IPS-18a (cell line): ENCODE results near the gene UVSSA.

Source experiments
- H3K27ac ChIP-seq: one replicate; pipeline ENCODE4 v1.5.1; 2013; ENCODE audit warnings: low read length
- H3K27me3 ChIP-seq: one replicate; pipeline ENCODE4 v1.6.1; 2013; ENCODE audit warnings: mild to moderate bottlenecking, low read length; ENCODE audit not compliant: control insufficient read depth, insufficient read depth
- H3K36me3 ChIP-seq: one replicate; pipeline ENCODE4 v1.6.1; 2013; ENCODE audit warnings: low read depth, low read length; ENCODE audit not compliant: control insufficient read depth
- H3K4me1 ChIP-seq: one replicate; pipeline ENCODE4 v1.6.1; 2013; ENCODE audit warnings: low read depth, low read length; ENCODE audit not compliant: control insufficient read depth
- H3K4me3 ChIP-seq: one replicate; pipeline ENCODE4 v1.5.1; 2013; ENCODE audit warnings: low read length
- H3K9ac ChIP-seq: one replicate; pipeline ENCODE4 v1.6.1; 2013; ENCODE audit warnings: mild to moderate bottlenecking, low read length, moderate library complexity
- H3K9me3 ChIP-seq: one replicate; pipeline ENCODE4 v1.6.1; 2013; ENCODE audit warnings: low read depth, low read length; ENCODE audit not compliant: control insufficient read depth

The UVSSA gene

DNA sequence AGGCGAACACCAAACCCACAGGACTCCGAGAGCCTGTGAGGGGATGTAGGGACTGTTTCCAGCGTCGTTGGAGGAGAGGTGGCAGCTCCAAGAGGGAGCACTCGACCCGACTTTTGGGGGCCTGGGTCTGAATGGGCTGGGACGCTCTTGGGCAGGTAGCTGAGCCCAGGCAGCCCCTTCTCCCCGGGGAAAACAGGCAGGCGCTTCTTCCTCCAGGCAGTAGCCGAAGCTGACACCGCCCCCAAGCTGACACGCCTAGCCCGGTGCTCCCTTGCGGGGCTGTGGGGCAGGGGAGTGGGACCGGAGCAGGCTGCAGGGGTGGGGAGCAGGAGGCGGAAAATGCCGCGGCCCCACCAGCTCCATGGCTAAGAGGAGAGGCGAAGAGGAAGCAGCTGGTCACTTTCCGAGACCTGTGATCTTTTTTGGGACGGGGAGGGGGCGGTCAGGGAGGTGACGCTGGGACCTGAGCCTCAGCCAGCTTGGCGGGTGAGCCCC is 55.1 kb downstream of the UVSSA start:
- no peaks in the 10 kb centered on the region for H3K4me1 ChIP-seq
- no peak overlapping the region for H3K9ac ChIP-seq
- peaks cover 73% of the 10 kb centered on the region for H3K27me3 ChIP-seq
- no peaks in the 10 kb centered on the region for H3K36me3 ChIP-seq
- peaks cover 14% of the 10 kb centered on the region for H3K9me3 ChIP-seq
- H3K4me3 ChIP-seq, result no peak overlapping the region
- H3K27ac ChIP-seq, result no peak overlapping the region

DNA sequence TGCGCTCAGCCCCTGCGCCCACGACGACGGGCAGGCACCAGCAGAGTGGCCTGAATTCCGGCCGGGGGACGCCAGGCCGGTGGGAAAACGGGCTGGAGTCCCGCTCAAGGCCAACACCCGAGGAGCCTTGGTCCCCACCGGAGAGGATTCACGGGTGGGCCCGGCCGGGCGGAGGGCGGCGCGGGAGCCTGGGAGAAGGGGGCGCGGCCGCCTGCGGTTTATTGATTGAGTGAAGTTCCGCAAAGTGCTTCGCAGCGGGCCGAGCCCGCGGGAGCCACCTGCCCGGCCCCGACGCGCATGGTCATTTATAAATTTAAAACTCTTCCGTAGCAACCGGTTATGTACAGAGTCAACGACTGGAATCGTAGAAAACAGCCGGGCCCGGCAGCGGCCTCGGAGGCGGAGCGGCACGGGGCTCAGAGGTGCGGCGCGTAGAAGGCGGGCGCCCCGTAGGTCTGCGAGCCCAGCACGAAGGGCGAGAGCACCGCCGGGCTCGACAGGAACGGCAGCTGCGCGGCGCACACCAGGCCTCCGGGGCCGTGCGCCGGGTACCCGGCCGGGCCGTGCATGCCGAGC is 55.6 kb downstream of the UVSSA start:
- H3K9ac ChIP-seq, result no peak overlapping the region
- H3K4me1 ChIP-seq, result no peaks in the 10 kb centered on the region
- no peak overlapping the region for H3K4me3 ChIP-seq
- peaks cover 78% of the 10 kb centered on the region for H3K27me3 ChIP-seq
- no peak overlapping the region for H3K27ac ChIP-seq
- H3K36me3 ChIP-seq, result no peaks in the 10 kb centered on the region
- H3K9me3 ChIP-seq, result peaks cover 8% of the 10 kb centered on the region

DNA sequence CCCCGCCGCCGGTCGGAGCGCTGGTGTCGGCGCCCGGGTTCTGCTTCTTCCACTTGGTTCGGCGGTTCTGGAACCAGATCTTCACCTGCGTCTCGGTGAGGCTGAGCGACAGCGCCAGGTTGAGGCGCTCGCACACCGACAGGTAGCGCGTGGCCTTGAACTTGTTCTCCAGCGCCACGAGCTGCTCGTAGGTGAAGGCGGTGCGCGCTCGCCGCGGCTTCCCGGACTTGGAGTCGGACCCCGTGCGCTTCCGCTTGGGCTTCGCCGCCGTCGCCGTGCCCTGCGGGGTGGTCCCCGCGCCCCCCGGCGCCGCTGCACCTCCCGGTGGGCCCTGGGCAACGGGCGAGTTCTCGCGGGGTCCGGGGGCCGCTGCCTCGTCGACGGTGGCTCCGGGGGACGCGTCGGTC is 56.2 kb downstream of the UVSSA start:
- no peak overlapping the region for H3K4me3 ChIP-seq
- H3K27me3 ChIP-seq, result peaks cover 84% of the 10 kb centered on the region
- H3K4me1 ChIP-seq, result no peaks in the 10 kb centered on the region
- H3K9me3 ChIP-seq, result peaks cover 8% of the 10 kb centered on the region
- H3K36me3 ChIP-seq, result no peaks in the 10 kb centered on the region
- H3K9ac ChIP-seq, result no peak overlapping the region
- H3K27ac ChIP-seq, result no peak overlapping the region

DNA sequence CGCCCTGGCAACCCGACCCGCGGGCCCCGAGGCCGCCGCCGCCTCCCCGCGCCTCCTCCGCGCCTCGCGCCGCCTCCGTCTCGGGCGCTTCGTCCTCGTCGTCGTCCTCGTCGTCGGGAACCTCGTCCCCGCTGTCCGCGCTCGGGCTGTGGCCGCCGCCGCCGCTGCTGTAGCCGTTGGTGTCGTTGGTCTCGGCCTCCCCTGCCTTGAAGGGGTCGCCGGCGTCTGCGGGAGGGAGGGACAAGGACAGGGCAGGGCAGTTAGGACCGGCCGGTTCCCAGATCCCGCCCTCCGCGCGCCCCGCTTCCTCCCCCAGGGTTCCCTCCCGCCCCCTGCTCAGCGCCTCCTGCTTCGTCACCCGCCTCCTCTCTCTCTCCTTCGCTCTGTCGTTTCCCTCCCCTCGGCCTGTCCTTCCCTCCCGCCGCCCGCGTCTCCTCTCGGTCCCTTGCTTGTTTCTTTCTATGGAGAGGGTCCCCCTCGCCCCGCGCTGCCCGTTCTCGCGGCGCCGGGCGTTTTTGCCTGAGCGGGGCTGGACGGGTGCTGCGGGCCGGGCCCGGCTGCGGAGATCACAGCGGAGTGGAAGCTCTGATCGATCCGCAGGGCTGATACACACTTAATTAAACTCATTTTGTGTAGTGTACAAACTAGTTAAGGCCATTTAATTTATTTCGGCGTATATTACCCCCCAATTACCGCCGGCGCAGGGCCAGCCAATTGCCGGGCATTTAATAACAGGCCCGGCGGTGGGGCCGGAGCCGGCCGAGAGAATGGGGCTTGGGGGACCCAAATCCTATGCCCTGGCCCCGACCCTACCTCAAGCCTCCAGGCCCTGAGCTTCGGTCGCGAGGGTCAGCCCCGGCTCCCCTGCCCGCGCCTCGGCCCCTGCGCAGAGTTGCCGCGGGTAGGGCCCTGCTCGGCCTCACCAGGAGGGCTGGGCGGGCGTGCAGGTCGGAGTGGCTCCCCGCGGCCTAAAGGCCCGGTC is 56.9 kb downstream of the UVSSA start:
- H3K4me3 ChIP-seq, result no peak overlapping the region
- peaks cover 3% of the 10 kb centered on the region for H3K9me3 ChIP-seq
- peaks cover 91% of the 10 kb centered on the region for H3K27me3 ChIP-seq

DNA sequence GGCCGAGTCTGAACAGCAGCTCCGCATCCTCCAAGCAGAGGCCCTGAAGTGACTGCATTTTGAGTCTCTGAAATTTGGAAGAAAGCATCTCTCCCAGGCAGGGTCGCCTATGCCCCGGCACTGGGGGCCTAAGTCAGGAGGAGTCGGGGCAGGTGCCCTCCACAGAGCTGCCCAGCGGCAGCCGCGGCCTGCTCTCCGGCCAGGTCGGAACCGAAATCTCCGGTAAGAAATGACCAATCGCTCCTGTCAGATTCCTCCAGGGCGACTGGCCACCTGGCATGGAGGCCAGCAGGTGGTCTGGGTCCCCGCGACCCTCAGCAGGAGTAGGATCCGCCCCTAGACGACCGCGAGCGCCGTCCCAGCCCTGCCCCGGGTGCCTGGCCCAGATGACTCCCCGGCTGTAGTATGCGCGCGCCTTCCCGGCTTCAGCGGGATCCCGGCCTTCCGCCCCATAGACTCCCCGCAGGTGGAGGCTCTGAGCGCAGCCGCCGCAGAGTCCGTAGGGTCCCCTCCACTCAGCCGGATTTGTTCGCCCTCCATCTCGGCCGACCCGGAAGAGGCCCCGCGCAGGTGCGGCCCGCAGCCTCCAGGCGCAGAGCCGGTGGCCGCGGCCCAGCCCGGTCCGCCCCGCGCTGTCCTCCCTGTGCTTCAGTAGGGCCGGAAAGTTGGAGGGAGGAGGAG is 57.7 kb downstream of the UVSSA start:
- H3K27ac ChIP-seq, result no peak overlapping the region
- peaks cover 99% of the 10 kb centered on the region for H3K27me3 ChIP-seq
- H3K4me1 ChIP-seq, result no peaks in the 10 kb centered on the region
- no peak overlapping the region for H3K9ac ChIP-seq
- H3K9me3 ChIP-seq, result no peaks in the 10 kb centered on the region
- H3K36me3 ChIP-seq, result no peaks in the 10 kb centered on the region
- H3K4me3 ChIP-seq, result no peak overlapping the region

More for the DNA sequence above, 56.9 kb downstream of the UVSSA start:
- no peaks in the 10 kb centered on the region for H3K4me1 ChIP-seq
- no peak overlapping the region for H3K27ac ChIP-seq
- no peak overlapping the region for H3K9ac ChIP-seq
- no peaks in the 10 kb centered on the region for H3K36me3 ChIP-seq

DNA sequence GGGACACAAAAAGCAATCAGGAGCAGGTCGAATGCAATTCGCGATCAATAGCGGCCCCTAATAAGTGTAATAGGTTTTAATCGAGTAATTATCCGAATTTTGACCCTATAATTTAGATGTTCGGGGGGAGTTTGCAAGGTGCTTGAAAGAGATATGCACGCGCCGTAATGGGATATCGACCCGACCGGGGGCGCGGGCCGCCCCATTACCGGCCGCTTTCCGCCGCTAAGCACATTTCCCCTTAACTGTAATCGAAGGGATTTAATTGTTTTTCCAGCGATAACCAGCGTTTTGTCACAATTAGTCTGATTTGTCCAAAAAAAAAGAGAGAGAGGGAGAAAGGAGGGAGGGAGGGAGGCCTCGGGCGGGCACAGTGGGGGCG is 58.2 kb downstream of the UVSSA start:
- H3K4me1 ChIP-seq, result no peaks in the 10 kb centered on the region
- peaks cover 99% of the 10 kb centered on the region for H3K27me3 ChIP-seq
- no peak overlapping the region for H3K27ac ChIP-seq
- no peaks in the 10 kb centered on the region for H3K9me3 ChIP-seq
- no peak overlapping the region for H3K4me3 ChIP-seq
- no peak overlapping the region for H3K9ac ChIP-seq
- no peaks in the 10 kb centered on the region for H3K36me3 ChIP-seq

DNA sequence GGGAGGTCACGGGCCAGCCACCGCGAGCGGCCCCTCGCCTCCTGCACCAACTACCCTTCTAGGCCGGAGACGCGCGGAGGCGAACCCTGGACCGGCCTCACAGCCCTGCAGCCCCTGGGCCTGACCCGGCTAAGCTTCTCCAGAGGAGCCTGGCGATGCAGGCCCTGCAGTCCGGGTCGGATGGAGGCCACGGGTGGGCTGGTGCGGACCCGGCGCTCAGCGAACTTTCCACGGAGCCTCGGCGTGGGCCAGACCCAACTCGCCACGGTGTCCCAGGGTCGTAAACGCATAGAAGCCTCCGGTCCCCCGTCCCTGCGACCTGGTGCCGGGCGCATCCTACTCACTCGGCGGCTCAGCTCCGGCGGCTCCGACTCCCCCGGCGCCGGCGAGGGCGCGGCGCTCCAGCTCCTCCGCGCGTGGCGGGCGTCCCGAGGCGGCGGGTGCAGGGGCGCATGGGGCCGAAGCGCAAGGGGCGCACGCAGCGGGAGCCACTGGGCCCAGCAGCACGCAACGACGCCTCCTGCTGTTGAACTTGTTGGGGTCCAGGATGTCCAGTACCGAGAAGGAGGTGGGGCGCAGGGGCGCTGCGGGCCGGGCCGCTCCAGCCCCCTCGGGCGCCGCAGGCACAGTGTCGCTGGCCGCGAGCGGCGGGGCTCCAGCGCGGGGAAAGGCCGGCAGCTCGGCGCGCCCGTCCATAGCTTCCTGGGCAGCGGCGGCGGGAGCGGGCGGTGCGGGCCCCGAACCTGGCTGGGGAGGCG is 58.8 kb downstream of the UVSSA start:
- Histone ChIP-seq H3K27ac (no peak overlapping the region), H3K9ac (no peak overlapping the region), H3K4me3 (no peak overlapping the region), H3K36me3 (no peaks in the 10 kb centered on the region), H3K4me1 (no peaks in the 10 kb centered on the region), H3K9me3 (no peaks in the 10 kb centered on the region), H3K27me3 (peaks cover 100% of the 10 kb centered on the region)

DNA sequence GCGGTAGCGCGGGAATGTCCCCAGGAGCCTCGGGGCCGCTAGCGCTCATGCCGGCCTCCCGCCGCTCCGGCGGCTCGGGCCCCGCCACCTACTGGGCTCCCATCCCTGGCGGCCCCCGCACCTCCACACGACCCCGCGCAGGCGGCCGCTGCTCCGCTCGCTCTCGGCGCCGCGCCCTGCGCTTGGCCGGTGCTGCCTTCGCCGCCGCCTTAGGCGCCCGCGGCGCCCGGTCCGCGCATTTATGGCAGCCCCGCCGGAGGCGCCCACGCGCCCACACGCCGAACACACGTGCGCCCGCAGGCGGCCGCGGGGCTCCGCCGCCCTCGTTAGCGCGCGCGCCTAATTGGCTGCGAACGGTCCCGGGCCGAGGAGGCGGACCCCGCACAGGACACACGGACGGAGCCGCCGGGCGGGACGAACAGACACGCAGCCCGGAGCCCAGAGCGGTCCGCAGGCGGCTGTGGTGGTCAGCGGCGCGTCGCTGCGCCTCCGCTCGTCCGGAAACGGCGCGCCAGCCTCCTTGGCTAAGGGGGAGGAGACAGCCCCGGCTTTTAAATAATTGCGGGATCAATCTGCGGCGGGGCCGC is 59.5 kb downstream of the UVSSA start, which contains the start of gene NKX1-1:
TSS of gene NKX1-1 (minus strand) at position 49 of the 587 bp plus-strand sequence. CDS start at position 49, 0 bp downstream.
- H3K9me3 ChIP-seq, result no peaks in the 10 kb centered on the region
- no peaks in the 10 kb centered on the region for H3K4me1 ChIP-seq
- no peak within 1 kb of the TSS for H3K9ac ChIP-seq
- peaks cover 100% of the 10 kb centered on the region for H3K27me3 ChIP-seq
- H3K4me3 ChIP-seq, result peak within 1 kb of the TSS; percentile 9
- H3K27ac ChIP-seq, result no peak within 1 kb of the TSS
- H3K36me3 ChIP-seq, result no peaks in the 10 kb centered on the region

DNA sequence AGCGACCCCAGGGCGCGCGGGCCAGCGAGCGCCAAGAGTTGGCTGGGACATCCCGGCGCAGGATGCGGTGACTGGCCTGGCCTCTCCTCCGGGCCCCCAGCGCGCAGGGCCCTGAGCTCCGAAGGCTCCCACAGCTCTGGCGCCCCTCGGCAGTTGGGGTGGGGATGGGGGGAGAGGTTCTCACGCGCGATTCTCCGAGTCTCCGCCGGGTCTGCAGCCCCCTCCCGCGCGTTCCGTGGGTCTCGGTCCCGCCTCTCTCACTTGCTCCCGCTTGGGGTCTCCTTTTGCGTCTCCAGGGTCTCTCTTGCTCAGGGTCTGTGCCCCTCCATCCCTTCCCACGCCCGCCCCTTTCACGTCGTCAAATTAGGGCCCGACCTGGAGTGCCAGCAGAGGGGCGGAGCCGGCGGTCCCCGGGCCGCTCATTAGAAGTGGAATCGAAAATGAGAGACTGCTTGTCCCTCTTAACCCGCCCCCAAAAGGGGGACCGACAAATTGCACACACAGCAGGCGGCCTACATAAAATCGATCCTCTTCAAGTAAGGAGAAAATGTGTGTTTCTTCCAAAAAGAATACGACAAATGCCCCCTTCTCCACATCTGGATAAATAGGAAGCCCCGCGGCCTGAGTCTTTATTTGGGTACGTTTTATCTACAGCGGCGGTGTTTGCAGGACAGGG is 60.1 kb downstream of the UVSSA start:
- Histone ChIP-seq H3K4me3 (peak overlapping the region; percentile 9), H3K4me1 (no peaks in the 10 kb centered on the region), H3K9me3 (no peaks in the 10 kb centered on the region), H3K27ac (no peak overlapping the region), H3K36me3 (no peaks in the 10 kb centered on the region), H3K27me3 (peaks cover 100% of the 10 kb centered on the region), H3K9ac (no peak overlapping the region)

DNA sequence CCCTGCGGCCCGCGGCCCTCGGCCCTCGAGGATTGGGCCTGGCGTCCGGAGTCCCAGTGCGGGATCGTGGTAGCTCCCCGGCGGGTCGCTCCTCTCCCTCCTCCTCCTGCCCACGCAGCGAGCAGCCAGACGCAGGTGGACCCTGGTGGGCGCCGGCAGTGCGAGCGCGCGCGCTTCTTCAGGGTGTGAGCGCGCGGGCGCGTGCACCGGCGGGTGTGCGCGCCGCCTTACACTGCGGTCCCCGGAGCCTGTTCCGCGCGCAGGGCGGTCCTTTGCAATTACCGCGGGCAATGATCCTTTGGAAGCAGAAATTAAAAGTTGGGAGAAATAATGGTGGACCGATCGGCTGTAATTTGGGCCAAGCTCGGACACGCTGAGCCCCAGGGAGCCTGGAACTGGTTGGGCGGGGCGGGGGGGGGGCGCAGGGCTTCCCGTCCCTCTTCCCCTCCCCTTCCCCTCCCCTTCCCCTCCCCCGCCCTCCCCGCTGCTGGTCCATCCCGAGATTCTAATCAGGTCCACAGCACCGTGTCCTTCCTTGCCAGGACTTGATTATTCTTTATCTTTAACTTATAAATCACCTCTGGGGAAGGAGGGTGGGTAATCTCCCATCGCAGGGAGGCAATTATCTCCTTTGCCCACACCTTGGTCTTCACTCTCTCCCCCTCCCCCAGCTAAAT is 60.8 kb downstream of the UVSSA start:
- Histone ChIP-seq H3K4me3 (peak overlapping the region; percentile 9), H3K9me3 (no peaks in the 10 kb centered on the region)

More for the DNA sequence above, 60.8 kb downstream of the UVSSA start:
- Histone ChIP-seq H3K9ac (no peak overlapping the region), H3K27me3 (peaks cover 100% of the 10 kb centered on the region), H3K4me1 (no peaks in the 10 kb centered on the region), H3K36me3 (no peaks in the 10 kb centered on the region), H3K27ac (no peak overlapping the region)
